ENCODE data around the gene THSD8.

Gene THSD8

GRCh38 chr19:12834976-12835757, 33.3 kb downstream of the THSD8 start:
- Histone ChIP-seq H3K9me3 (ENCODE audit: control insufficient read depth, insufficient read depth, low read depth, low read length) (no peaks in the 10 kb centered on the region), H3K27me3 (ENCODE audit: control insufficient read depth, insufficient read depth, low read length) (peaks cover 82% of the 10 kb centered on the region), H3K4me3 (ENCODE audit: low read depth, low read length) (peak overlapping the region; percentile 69), H3K27ac (ENCODE audit: low read depth, low read length) (no peak overlapping the region), H3K9ac (ENCODE audit: low read length) (no peak overlapping the region), H3K4me1 (ENCODE audit: control insufficient read depth, insufficient read depth, low read length) (peaks cover 12% of the 10 kb centered on the region), H3K36me3 (ENCODE audit: control insufficient read depth, insufficient read depth, low read length) (no peaks in the 10 kb centered on the region)

DNA sequence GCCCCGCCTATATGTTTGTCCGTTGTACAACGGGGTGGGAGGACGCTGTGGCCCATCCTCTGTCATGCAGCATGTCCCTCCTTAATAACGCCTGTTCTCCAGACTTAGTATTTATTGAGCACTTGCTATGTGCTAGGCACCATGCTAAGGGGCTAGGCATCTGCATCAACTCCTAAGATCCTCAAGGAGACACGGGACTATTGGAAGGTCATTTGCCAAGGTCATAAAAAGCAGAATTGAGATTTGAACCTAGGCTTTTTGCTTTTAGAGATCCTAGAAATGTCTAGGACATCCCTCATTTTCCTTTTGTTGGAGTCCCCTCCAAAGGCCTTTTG, 34.6 kb downstream of the THSD8 start:
- H3K36me3 ChIP-seq (ENCODE audit: control insufficient read depth, insufficient read depth, low read length) = no peaks in the 10 kb centered on the region
- H3K4me3 ChIP-seq (ENCODE audit: low read depth, low read length) = peak overlapping the region; percentile 69; the same call in 1 of the 2 replicates
- H3K27me3 ChIP-seq (ENCODE audit: control insufficient read depth, insufficient read depth, low read length) = peaks cover 69% of the 10 kb centered on the region
- H3K9me3 ChIP-seq (ENCODE audit: control insufficient read depth, insufficient read depth, low read depth, low read length) = no peaks in the 10 kb centered on the region
- no peak overlapping the region for H3K27ac ChIP-seq (ENCODE audit: low read depth, low read length)
- H3K9ac ChIP-seq (ENCODE audit: low read length) = no peak overlapping the region
- peaks cover 17% of the 10 kb centered on the region for H3K4me1 ChIP-seq (ENCODE audit: control insufficient read depth, insufficient read depth, low read length)

DNA sequence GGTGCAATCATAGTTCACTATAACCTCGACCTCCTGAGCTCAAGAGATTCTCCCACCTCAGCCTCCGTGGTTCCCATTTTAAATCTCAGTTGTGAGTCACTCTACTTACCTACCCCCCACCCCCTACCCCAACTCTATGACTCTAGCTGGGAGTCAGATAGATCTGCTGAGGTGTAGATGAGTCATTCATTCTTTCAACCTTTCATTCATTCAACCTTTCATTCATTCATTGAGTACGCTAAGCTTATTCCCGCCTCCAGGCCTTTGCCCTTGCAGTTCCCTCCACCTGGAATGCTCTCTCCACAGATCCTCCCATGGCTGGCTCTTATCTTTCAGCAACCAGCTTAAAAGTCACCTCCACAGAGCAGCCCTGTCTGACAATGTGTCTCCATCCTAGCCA, 35.4 kb downstream of the THSD8 start:
- no peaks in the 10 kb centered on the region for H3K9me3 ChIP-seq (ENCODE audit: control insufficient read depth, insufficient read depth, low read depth, low read length)
- H3K4me3 ChIP-seq (ENCODE audit: low read depth, low read length) = no peak overlapping the region
- H3K9ac ChIP-seq (ENCODE audit: low read length) = no peak overlapping the region
- peaks cover 62% of the 10 kb centered on the region for H3K27me3 ChIP-seq (ENCODE audit: control insufficient read depth, insufficient read depth, low read length)
- H3K27ac ChIP-seq (ENCODE audit: low read depth, low read length) = no peak overlapping the region
- H3K36me3 ChIP-seq (ENCODE audit: control insufficient read depth, insufficient read depth, low read length) = no peaks in the 10 kb centered on the region
- peaks cover 19% of the 10 kb centered on the region for H3K4me1 ChIP-seq (ENCODE audit: control insufficient read depth, insufficient read depth, low read length)

DNA sequence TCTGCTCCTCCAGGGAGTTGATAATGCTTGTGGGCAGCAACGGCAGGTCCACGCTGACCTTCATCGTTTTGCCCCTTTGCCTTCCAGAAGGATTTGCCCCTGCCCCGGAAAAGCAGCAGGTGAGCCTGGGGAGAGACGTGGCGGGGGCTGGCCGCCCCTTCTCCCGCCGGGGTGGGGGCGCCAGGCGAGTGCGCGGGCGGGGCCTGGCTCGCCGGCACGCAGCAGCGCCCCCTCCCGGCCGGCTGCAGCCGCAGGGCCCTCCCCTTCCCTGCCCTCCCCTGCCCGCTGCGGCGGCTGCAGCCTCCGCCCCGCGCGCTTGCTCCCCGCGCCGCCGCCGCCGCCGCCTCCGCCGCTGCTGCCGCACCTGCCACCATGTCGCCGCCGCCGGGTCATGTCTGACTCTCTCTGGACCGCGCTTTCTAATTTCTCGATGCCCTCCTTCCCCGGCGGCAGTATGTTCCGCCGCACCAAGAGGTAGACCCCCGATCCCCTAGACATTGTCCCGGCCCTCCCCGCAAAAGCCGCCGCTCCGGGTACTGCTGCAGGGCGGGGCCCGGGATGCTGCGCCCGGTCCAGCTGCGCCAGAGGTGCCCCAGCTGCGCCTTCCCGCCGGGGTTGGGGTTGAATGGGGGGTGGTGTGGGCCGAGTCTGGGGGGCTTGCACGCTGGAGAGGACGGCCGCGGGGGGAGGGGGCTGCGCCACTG, 36.5 kb downstream of the THSD8 start, which contains the start of gene MAST1:
Gene MAST1 (plus strand): TSS at position 334 of the 704 bp plus-strand sequence. CDS start 58 bp downstream, at position 392.
- no peaks in the 10 kb centered on the region for H3K9me3 ChIP-seq (ENCODE audit: control insufficient read depth, insufficient read depth, low read depth, low read length)
- no peaks in the 10 kb centered on the region; the same call in 1 of the 2 replicates for H3K36me3 ChIP-seq (ENCODE audit: control insufficient read depth, insufficient read depth, low read length)
- peaks cover 19% of the 10 kb centered on the region for H3K4me1 ChIP-seq (ENCODE audit: control insufficient read depth, insufficient read depth, low read length)
- peaks cover 54% of the 10 kb centered on the region for H3K27me3 ChIP-seq (ENCODE audit: control insufficient read depth, insufficient read depth, low read length)
- H3K9ac ChIP-seq (ENCODE audit: low read length) = no peak within 1 kb of the TSS
- no peak within 1 kb of the TSS for H3K27ac ChIP-seq (ENCODE audit: low read depth, low read length)
- H3K4me3 ChIP-seq (ENCODE audit: low read depth, low read length) = peak within 1 kb of the TSS; percentile 70

GRCh38 chr19:12838886-12839756, 37.3 kb downstream of the THSD8 start:
- Histone ChIP-seq H3K27ac (ENCODE audit: low read depth, low read length) (no peak overlapping the region), H3K36me3 (ENCODE audit: control insufficient read depth, insufficient read depth, low read length) (no peaks in the 10 kb centered on the region; the same call in 1 of the 2 replicates), H3K9ac (ENCODE audit: low read length) (no peak overlapping the region), H3K4me1 (ENCODE audit: control insufficient read depth, insufficient read depth, low read length) (peaks cover 19% of the 10 kb centered on the region), H3K4me3 (ENCODE audit: low read depth, low read length) (peak overlapping the region; percentile 70), H3K27me3 (ENCODE audit: control insufficient read depth, insufficient read depth, low read length) (peaks cover 49% of the 10 kb centered on the region), H3K9me3 (ENCODE audit: control insufficient read depth, insufficient read depth, low read depth, low read length) (no peaks in the 10 kb centered on the region)

- H3K9me3 ChIP-seq (ENCODE audit: control insufficient read depth, insufficient read depth, low read depth, low read length) = no peaks in the 10 kb centered on the region
- H3K4me3 ChIP-seq (ENCODE audit: low read depth, low read length) = peak overlapping the region; percentile 60
- H3K4me1 ChIP-seq (ENCODE audit: control insufficient read depth, insufficient read depth, low read length) = peaks cover 19% of the 10 kb centered on the region
- peaks cover 37% of the 10 kb centered on the region for H3K27me3 ChIP-seq (ENCODE audit: control insufficient read depth, insufficient read depth, low read length)
- H3K9ac ChIP-seq (ENCODE audit: low read length) = no peak overlapping the region
- H3K36me3 ChIP-seq (ENCODE audit: control insufficient read depth, insufficient read depth, low read length) = no peaks in the 10 kb centered on the region; the same call in 1 of the 2 replicates
- peak overlapping the region; percentile 22; the same call in 1 of the 2 replicates for H3K27ac ChIP-seq (ENCODE audit: low read depth, low read length)
Observed at GRCh38 chr19:12840091-12841079, 38.5 kb downstream of the THSD8 start.

GRCh38 chr19:12841094-12841493, 39.2 kb downstream of the THSD8 start:
- no peak overlapping the region for H3K9ac ChIP-seq (ENCODE audit: low read length)
- H3K4me3 ChIP-seq (ENCODE audit: low read depth, low read length) = peak overlapping the region; percentile 60
- no peaks in the 10 kb centered on the region for H3K9me3 ChIP-seq (ENCODE audit: control insufficient read depth, insufficient read depth, low read depth, low read length)
- H3K27me3 ChIP-seq (ENCODE audit: control insufficient read depth, insufficient read depth, low read length) = peaks cover 30% of the 10 kb centered on the region
- H3K36me3 ChIP-seq (ENCODE audit: control insufficient read depth, insufficient read depth, low read length) = no peaks in the 10 kb centered on the region; the same call in 1 of the 2 replicates
- peaks cover 19% of the 10 kb centered on the region for H3K4me1 ChIP-seq (ENCODE audit: control insufficient read depth, insufficient read depth, low read length)
- peak overlapping the region; percentile 22; the same call in 1 of the 2 replicates for H3K27ac ChIP-seq (ENCODE audit: low read depth, low read length)

GRCh38 chr19:12842511-12842910, 40.6 kb downstream of the THSD8 start:
- H3K9ac ChIP-seq (ENCODE audit: low read length) = no peak overlapping the region
- no peaks in the 10 kb centered on the region for H3K9me3 ChIP-seq (ENCODE audit: control insufficient read depth, insufficient read depth, low read depth, low read length)
- H3K36me3 ChIP-seq (ENCODE audit: control insufficient read depth, insufficient read depth, low read length) = no peaks in the 10 kb centered on the region; the same call in 1 of the 2 replicates
- H3K4me3 ChIP-seq (ENCODE audit: low read depth, low read length) = no peak overlapping the region
- peaks cover 26% of the 10 kb centered on the region for H3K27me3 ChIP-seq (ENCODE audit: control insufficient read depth, insufficient read depth, low read length)
- H3K4me1 ChIP-seq (ENCODE audit: control insufficient read depth, insufficient read depth, low read length) = peaks cover 19% of the 10 kb centered on the region
- H3K27ac ChIP-seq (ENCODE audit: low read depth, low read length) = no peak overlapping the region

DNA sequence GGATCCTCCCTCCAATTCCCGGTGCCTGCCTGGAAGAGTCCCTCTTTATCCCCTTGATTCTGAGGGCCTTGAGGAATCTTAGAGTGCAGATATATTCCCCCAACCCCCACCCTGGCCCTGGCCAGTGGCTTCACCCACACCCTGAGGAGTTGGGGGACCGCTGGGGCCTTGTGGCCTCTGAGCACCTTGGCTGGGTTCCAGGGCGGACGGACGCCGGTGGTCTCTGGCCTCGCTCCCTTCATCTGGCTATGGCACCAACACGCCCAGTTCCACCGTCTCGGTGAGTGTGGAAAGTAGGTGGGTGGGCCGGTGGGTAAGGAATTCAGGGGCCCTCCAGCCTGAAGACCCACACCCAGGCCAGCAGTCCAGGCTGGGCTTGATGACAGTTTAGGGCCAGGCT, 41.5 kb downstream of the THSD8 start:
- H3K9ac ChIP-seq (ENCODE audit: low read length) = no peak overlapping the region

More for the DNA sequence above, 41.5 kb downstream of the THSD8 start:
- Histone ChIP-seq H3K36me3 (ENCODE audit: control insufficient read depth, insufficient read depth, low read length) (no peaks in the 10 kb centered on the region; the same call in 1 of the 2 replicates), H3K4me3 (ENCODE audit: low read depth, low read length) (no peak overlapping the region), H3K9me3 (ENCODE audit: control insufficient read depth, insufficient read depth, low read depth, low read length) (no peaks in the 10 kb centered on the region), H3K27ac (ENCODE audit: low read depth, low read length) (no peak overlapping the region), H3K27me3 (ENCODE audit: control insufficient read depth, insufficient read depth, low read length) (peaks cover 25% of the 10 kb centered on the region), H3K4me1 (ENCODE audit: control insufficient read depth, insufficient read depth, low read length) (peaks cover 19% of the 10 kb centered on the region)

All from HUES6 (cell line).